GM12878 (cell line): ENCODE results near the gene PAX7. TPM values are rescaled to one million over a fixed set of nuclear protein-coding genes. Genes with fewer than 3 reads are reported as not detected.

Experiments used
- ATAC-seq: fragments of 200-7000 bp; cut with Tn5 transposase; 3 replicates; pipeline ENCODE4 v1.9.1; 2020; ENCODE audit warnings: mild to moderate bottlenecking, moderate library complexity
- BruUV-seq: library from RNA; stranded (reverse); fragments of 400-500 nt; replicated peaks from 2 replicates; lab custom pipeline; 2021; lab: Mats Ljungman, UMichigan
- CTCF ChIA-PET: fragments of 300-600 bp; sonication (Branson Sonifier 250); formaldehyde crosslinking; extraction: SDS; loops from one replicate; lab custom pipeline; 2021; ENCODE audit warnings: inconsistent platforms; lab: Yijun Ruan, JAX
- POLR2A ChIA-PET: fragments of 350-600 bp; formaldehyde crosslinking; extraction: SDS; loops from one replicate; lab custom pipeline; 2021; ENCODE audit warnings: inconsistent platforms; lab: Charles Lee
- RAD21 ChIA-PET: fragments of 300-600 bp; sonication (Branson Sonifier 250); formaldehyde crosslinking; loops from one replicate; lab custom pipeline; 2023; ENCODE audit warnings: antibody characterized with exemption; ENCODE audit not compliant: unreplicated experiment; lab: Charles Lee
- SMC1A ChIA-PET: fragments of 300-600 bp; sonication (Branson Sonifier 250); formaldehyde crosslinking; loops from one replicate; lab custom pipeline; 2023; ENCODE audit not compliant: unreplicated experiment, uncharacterized antibody; lab: Charles Lee
- DNase-seq: peaks from one replicate; pipeline ENCODE4 v3.0.0-alpha.2; 2011; ENCODE audit warnings: low read depth, low spot score
- FAIRE-seq: peaks from 3 replicates; lab custom pipeline; 2011; peaks lifted over from hg19 to GRCh38; lab: Jason Lieb, UNC
- H2AFZ ChIP-seq: 2 replicates; pipeline ENCODE4 v1.6.0; 2011; ENCODE audit warnings: low read depth, low read length, control low read depth; ENCODE audit not compliant: control insufficient read depth
- H3K27ac ChIP-seq: 2 replicates; pipeline ENCODE4 v1.5.1; 2011; ENCODE audit warnings: control low read depth; ENCODE audit not compliant: control insufficient read depth, insufficient read depth
- H3K27me3 ChIP-seq, 2 experiments: replicated peaks in 1 of 2; 2 replicates each; pipeline versions ENCODE4 v1.6.0 to v1.6.1; 2011; ENCODE audit warnings: low read length in 1 of 2; ENCODE audit not compliant: control insufficient read depth in 2 of 2, insufficient read depth in 2 of 2
- H3K36me3 ChIP-seq, 2 experiments: 2 replicates each; pipeline ENCODE4 v1.5.1; 2011; ENCODE audit warnings: low read length in 1 of 2; ENCODE audit not compliant: control insufficient read depth in 2 of 2, insufficient read depth in 2 of 2
- H3K4me1 ChIP-seq: 2 replicates; pipeline ENCODE4 v1.6.1; 2011; ENCODE audit warnings: mild to moderate bottlenecking, low read length, moderate library complexity, mixed read lengths; ENCODE audit not compliant: control insufficient read depth, insufficient read depth
- H3K4me2 ChIP-seq: 2 replicates; pipeline ENCODE4 v1.6.0; 2011; ENCODE audit warnings: control low read depth; ENCODE audit not compliant: control insufficient read depth, insufficient read depth
- H3K4me3 ChIP-seq: fragments of 200-600 bp; sonication (generic); 2 replicates; pipeline ENCODE4 v1.5.1; 2016
- H3K79me2 ChIP-seq: 2 replicates; pipeline ENCODE4 v1.6.0; 2011; ENCODE audit warnings: low read length; ENCODE audit not compliant: control insufficient read depth, insufficient read depth
- H3K9ac ChIP-seq: 2 replicates; pipeline ENCODE4 v1.8.0; 2011; ENCODE audit warnings: low read length, control low read depth, mixed read lengths; ENCODE audit not compliant: control insufficient read depth, insufficient read depth
- H3K9me3 ChIP-seq: replicated peaks from 3 replicates; pipeline ENCODE4 v1.5.1; 2011; ENCODE audit warnings: mild to moderate bottlenecking, low read length; ENCODE audit not compliant: control insufficient read depth, insufficient read depth
- H4K20me1 ChIP-seq: 2 replicates; pipeline ENCODE4 v1.6.0; 2011; ENCODE audit not compliant: control insufficient read depth, insufficient read depth
- ASH2L ChIP-seq: fragments of 300-600, 200-600 bp; sonication (generic); IDR thresholded peaks from 2 replicates; pipeline ENCODE4 v1.6.1; 2017; ENCODE audit warnings: low read depth, mild to moderate bottlenecking, borderline replicate concordance
- CHD2 ChIP-seq: IDR thresholded peaks from 2 replicates; pipeline ENCODE4 v1.6.1; 2011; ENCODE audit warnings: low read depth, low read length, improper control_type of control experiment, borderline replicate concordance
- CTCF ChIP-seq, 3 experiments: IDR thresholded peaks in 2 of 3; conservative IDR thresholded peaks in 1 of 3; 2 replicates each; pipeline ENCODE4 v1.5.1; 2011; ENCODE audit warnings: low read depth in 3 of 3, low read length in 3 of 3, mild to moderate bottlenecking in 3 of 3, control low read depth in 2 of 3, moderate library complexity in 2 of 3, inconsistent platforms in 1 of 3, mixed read lengths in 1 of 3; ENCODE audit not compliant: control insufficient read depth in 2 of 3, insufficient read depth in 1 of 3; ENCODE audit errors: extremely low read depth in 1 of 3
- EGR1 ChIP-seq, 2 experiments: IDR thresholded peaks; 1 replicate in 1 of 2; 2 replicates in 1 of 2; pipeline ENCODE4 v1.6.1; 2011 to 2012; ENCODE audit warnings: low read depth in 2 of 2, low read length in 2 of 2, borderline replicate concordance in 1 of 2, mild to moderate bottlenecking in 1 of 2, moderate library complexity in 1 of 2
- KAT2A ChIP-seq: conservative IDR thresholded peaks from 2 replicates; pipeline ENCODE4 v1.6.1; 2011; ENCODE audit warnings: low read depth, low read length; ENCODE audit not compliant: control insufficient read depth
- MLLT1 ChIP-seq: fragments of 450-650 bp; IDR thresholded peaks from 2 replicates; pipeline ENCODE4 v1.6.1; 2016; ENCODE audit warnings: mild to moderate bottlenecking
- MTA2 ChIP-seq: fragments of 450-650 bp; IDR thresholded peaks from 2 replicates; pipeline ENCODE4 v1.6.1; 2016; ENCODE audit warnings: low read depth, mild to moderate bottlenecking, moderate library complexity
- NBN ChIP-seq: fragments of 450-650 bp; IDR thresholded peaks from 2 replicates; pipeline ENCODE4 v1.6.1; 2016
- POLR2A ChIP-seq: IDR thresholded peaks from 2 replicates; pipeline ENCODE4 v1.6.1; 2011; ENCODE audit warnings: low read depth, mild to moderate bottlenecking, low read length
- RAD51 ChIP-seq: fragments of 450-650 bp; IDR thresholded peaks from 2 replicates; pipeline ENCODE4 v1.6.1; 2016; ENCODE audit warnings: moderate library complexity, mild to moderate bottlenecking, inconsistent platforms
- SP1 ChIP-seq: IDR thresholded peaks from one replicate; pipeline ENCODE4 v1.6.1; 2011; ENCODE audit warnings: low read depth, low read length
- SREBF2 ChIP-seq: IDR thresholded peaks from 2 replicates; pipeline ENCODE4 v1.6.1; 2012; ENCODE audit warnings: mild to moderate bottlenecking, low read length
- ZBTB40 ChIP-seq: fragments of 450-650 bp; IDR thresholded peaks from 2 replicates; pipeline ENCODE4 v1.6.1; 2016; ENCODE audit warnings: mild to moderate bottlenecking, moderate library complexity, borderline replicate concordance
- ZSCAN29 ChIP-seq: fragments of 450-650 bp; IDR thresholded peaks from 2 replicates; pipeline ENCODE4 v1.6.1; 2017; ENCODE audit warnings: mild to moderate bottlenecking, moderate library complexity
- WGBS: methylation state at CpG from one replicate; pipeline ENCODE4 v1.1.6; 2016; ENCODE audit warnings: low lambda C conversion rate; ENCODE audit not compliant: insufficient replicate concordance, insufficient coverage; ENCODE audit errors: missing lambda C conversion rate; 5-methylcytosine and 5-hydroxymethylcytosine counted together
- in situ Hi-C: fragments of 300-500 bp; cut with MboI; formaldehyde crosslinking; loops from 9 replicates; pipeline ENCODE4 v1.14.3; 2018; ENCODE audit warnings: mixed read lengths
- intact Hi-C: fragments of 100-400 bp; cut with micrococcal nuclease; formaldehyde crosslinking; loops from one replicate; pipeline ENCODE4 v1.14.2; 2022; ENCODE audit not compliant: unreplicated experiment
- polyA plus RNA-seq, 11 experiments: library from polyadenylated mRNA; depleted of rRNA in 4 of 11; unstranded in 6 of 11; stranded (reverse) in 5 of 11; fragments of >200 nt; fragmentation: Nextera tagmentation in 4 of 11; fragmentation: Illumina TruSeq in 1 of 11; extraction: Ambion mirVana in 4 of 11; extraction: Trizol in 1 of 11; gene quantifications; 1 replicate in 1 of 11; 2 replicates in 10 of 11; pipeline versions ENCODE4 v1.2.1 to v1.2.3, GENCODE V29; 2011 to 2016; ENCODE audit warnings: inconsistent platforms in 2 of 11, missing spikeins in 2 of 11, low read depth in 1 of 11
- total RNA-seq, 4 experiments: library from RNA; depleted of rRNA in 3 of 4; stranded (reverse); fragments of >200 nt in 3 of 4; fragmentation: Illumina TruSeq in 1 of 4; extraction: Trizol in 1 of 4; gene quantifications; 2 replicates each; pipeline versions ENCODE4 v1.2.1 to v1.2.3, GENCODE V29; 2013 to 2021
- TF ChIP-seq, protein P1 (sequence below): fragments of 450-650 bp; IDR thresholded peaks from 2 replicates; pipeline ENCODE4 v1.6.1; 2017; ENCODE audit warnings: borderline replicate concordance

PAX7 gene
- total and polyA plus RNA-seq, 10 of the 15 experiments (the other 5 are each of a cell fraction or from before 2014, with no cell fraction given) = not detected

GRCh38 chr1:18738617-18739016 is 108.0 kb downstream of the PAX7 start:
- H3K4me2 ChIP-seq = no peak overlapping the region
- in situ Hi-C loops (no loop called here), intact Hi-C loops (no loop called here)
- H3K9ac ChIP-seq = no peak overlapping the region
- no peak for TF ChIP-seq EGR1 (IDR thresholded peaks at IDR 0.05; ENCODE audit: borderline replicate concordance in 1 of 2, low read depth in 2 of 2, low read length in 2 of 2)
- TF ChIP-seq SP1 = no peak
- no peak for TF ChIP-seq CTCF (IDR thresholded peaks at IDR 0.05 in 2 of 3, conservative IDR thresholded peaks at IDR 0.05 in 1 of 3; ENCODE audit: control insufficient read depth in 2 of 3, extremely low read depth in 1 of 3, insufficient read depth in 1 of 3, low read depth in 3 of 3, low read length in 3 of 3)
- no peak for TF ChIP-seq NBN
- TF ChIP-seq RAD51 = no peak
- no peak for TF ChIP-seq SREBF2
- no peak for TF ChIP-seq ZBTB40
- no peak for TF ChIP-seq KAT2A
- no peak for TF ChIP-seq MLLT1
- no peak for TF ChIP-seq ZSCAN29
- TF ChIP-seq MTA2 = no peak
- TF ChIP-seq CHD2 = no peak
- no peak for TF ChIP-seq POLR2A
- TF ChIP-seq, protein P1, sequence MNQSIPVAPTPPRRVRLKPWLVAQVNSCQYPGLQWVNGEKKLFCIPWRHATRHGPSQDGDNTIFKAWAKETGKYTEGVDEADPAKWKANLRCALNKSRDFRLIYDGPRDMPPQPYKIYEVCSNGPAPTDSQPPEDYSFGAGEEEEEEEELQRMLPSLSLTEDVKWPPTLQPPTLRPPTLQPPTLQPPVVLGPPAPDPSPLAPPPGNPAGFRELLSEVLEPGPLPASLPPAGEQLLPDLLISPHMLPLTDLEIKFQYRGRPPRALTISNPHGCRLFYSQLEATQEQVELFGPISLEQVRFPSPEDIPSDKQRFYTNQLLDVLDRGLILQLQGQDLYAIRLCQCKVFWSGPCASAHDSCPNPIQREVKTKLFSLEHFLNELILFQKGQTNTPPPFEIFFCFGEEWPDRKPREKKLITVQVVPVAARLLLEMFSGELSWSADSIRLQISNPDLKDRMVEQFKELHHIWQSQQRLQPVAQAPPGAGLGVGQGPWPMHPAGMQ = no peak
- TF ChIP-seq ASH2L = no peak
- ChIA-PET POLR2A (no interaction called here), RAD21 (no interaction called here), SMC1A (no interaction called here), CTCF (no interaction called here)
- FAIRE-seq (no peak), ATAC-seq (no peak), DNase-seq (no peak)
- no peak overlapping the region for H3K27ac ChIP-seq
- H3K36me3 ChIP-seq = no peaks in the 10 kb centered on the region
- H2AFZ ChIP-seq = no peak overlapping the region
- no peaks in the 10 kb centered on the region for H3K9me3 ChIP-seq
- WGBS = 33% methylated on average over 3 of the region's 3 CpGs
- no peak overlapping the region for H3K4me3 ChIP-seq
- no TSS peak for BruUV-seq
- no peaks in the 10 kb centered on the region; a peak in 2 of 4 replicates for H3K27me3 ChIP-seq
- H3K79me2 ChIP-seq = no peaks in the 10 kb centered on the region
- H4K20me1 ChIP-seq = no peaks in the 10 kb centered on the region
- no peaks in the 10 kb centered on the region for H3K4me1 ChIP-seq
